Measurements from ENCODE around the gene HTR2B. TPM values are rescaled to one million over a fixed set of nuclear protein-coding genes. Genes with fewer than 3 reads are reported as not detected.

HTR2B gene
- not detected for total RNA-seq

- peaks cover 25% of the 10 kb centered on the region for H3K4me1 Mint-ChIP-seq (ENCODE audit: low read depth)
- ChIA-PET CTCF (no interaction called here), POLR2A (no interaction called here)
- intact Hi-C loops (cut with micrococcal nuclease) = no loop called here
- H3K9me3 Mint-ChIP-seq = no peaks in the 10 kb centered on the region
- H3K27me3 Mint-ChIP-seq = no peaks in the 10 kb centered on the region
- no peak within 1 kb of the TSS for H3K4me3 Mint-ChIP-seq
- no peaks in the 10 kb centered on the region for H3K36me3 Mint-ChIP-seq
- DNase-seq = peak; percentile 38
- H3K27ac Mint-ChIP-seq = no peak within 1 kb of the TSS
Measured at GRCh38 chr2:231124838-231125568, at the start of gene HTR2B. Gene HTR2B, minus strand, starts transcription at chr2:231125042. Its CDS starts 1,278 bp downstream, at chr2:231123764.

DNA sequence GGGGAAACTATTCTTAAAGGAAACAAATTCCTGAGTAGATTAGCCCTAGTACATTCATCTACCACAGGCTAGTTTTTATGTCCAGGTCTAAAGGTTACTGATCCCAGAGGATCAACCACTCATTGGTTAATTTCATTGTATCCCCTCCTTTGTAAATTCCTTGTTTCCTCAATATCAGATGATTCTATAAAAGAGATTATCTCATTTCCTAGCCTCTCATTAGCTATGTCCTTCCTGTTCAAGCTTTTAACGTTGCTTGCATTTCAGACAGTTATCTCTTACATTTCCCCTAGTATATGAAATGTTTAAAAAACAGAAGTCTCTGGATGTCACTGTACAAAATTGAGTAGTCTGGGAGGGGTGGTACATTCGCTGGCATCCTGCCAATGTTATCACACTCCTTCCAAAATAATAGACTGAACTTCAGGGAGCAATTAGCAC is 49.4 kb upstream of the HTR2B start:
- intact Hi-C loops (cut with micrococcal nuclease) = no loop called here
- Mint-ChIP-seq H3K4me3 (no peak overlapping the region), H3K36me3 (peaks cover 41% of the 10 kb centered on the region), H3K27me3 (no peaks in the 10 kb centered on the region), H3K27ac (no peak overlapping the region), H3K9me3 (no peaks in the 10 kb centered on the region), H3K4me1 (ENCODE audit: low read depth) (peaks cover 14% of the 10 kb centered on the region)
- DNase-seq = no peak
- ChIA-PET CTCF (no interaction called here), POLR2A (no interaction called here)

- Mint-ChIP-seq H3K27ac (no peak overlapping the region), H3K27me3 (no peaks in the 10 kb centered on the region), H3K9me3 (no peaks in the 10 kb centered on the region), H3K36me3 (peaks cover 54% of the 10 kb centered on the region), H3K4me3 (no peak overlapping the region), H3K4me1 (ENCODE audit: low read depth) (peaks cover 26% of the 10 kb centered on the region)
- no peak for DNase-seq
- ChIA-PET POLR2A (no interaction called here), CTCF (no interaction called here)
- intact Hi-C loops (cut with micrococcal nuclease) = no loop called here
Measured at GRCh38 chr2:231172025-231172424, 47.2 kb upstream of the HTR2B start.

- no peak for DNase-seq
- Mint-ChIP-seq H3K36me3 (peaks cover 59% of the 10 kb centered on the region), H3K9me3 (no peaks in the 10 kb centered on the region), H3K4me3 (no peak overlapping the region), H3K4me1 (ENCODE audit: low read depth) (peaks cover 29% of the 10 kb centered on the region), H3K27ac (no peak overlapping the region), H3K27me3 (no peaks in the 10 kb centered on the region)
- intact Hi-C loops (cut with micrococcal nuclease) = no loop called here
- ChIA-PET POLR2A (no interaction called here), CTCF (interaction anchor here (1.2 kb wide), 1 partner anchor 237 kb away, joined by 3 read pairs; no protein-coding TSS in a partner anchor)
Measured at GRCh38 chr2:231170055-231170454, 45.2 kb upstream of the HTR2B start.

- DNase-seq = no peak
- CTCF ChIA-PET = no interaction called here
- H3K4me1 Mint-ChIP-seq (ENCODE audit: low read depth) = peaks cover 29% of the 10 kb centered on the region
- H3K4me3 Mint-ChIP-seq = no peak overlapping the region
- intact Hi-C loops (cut with micrococcal nuclease) = no loop called here
- peaks cover 61% of the 10 kb centered on the region for H3K36me3 Mint-ChIP-seq
- POLR2A ChIA-PET = no interaction called here
- peak overlapping the region; percentile 19 for H3K27ac Mint-ChIP-seq
- H3K9me3 Mint-ChIP-seq = no peaks in the 10 kb centered on the region
- no peaks in the 10 kb centered on the region for H3K27me3 Mint-ChIP-seq
Measured at GRCh38 chr2:231169488-231169887, 44.6 kb upstream of the HTR2B start.

DNA sequence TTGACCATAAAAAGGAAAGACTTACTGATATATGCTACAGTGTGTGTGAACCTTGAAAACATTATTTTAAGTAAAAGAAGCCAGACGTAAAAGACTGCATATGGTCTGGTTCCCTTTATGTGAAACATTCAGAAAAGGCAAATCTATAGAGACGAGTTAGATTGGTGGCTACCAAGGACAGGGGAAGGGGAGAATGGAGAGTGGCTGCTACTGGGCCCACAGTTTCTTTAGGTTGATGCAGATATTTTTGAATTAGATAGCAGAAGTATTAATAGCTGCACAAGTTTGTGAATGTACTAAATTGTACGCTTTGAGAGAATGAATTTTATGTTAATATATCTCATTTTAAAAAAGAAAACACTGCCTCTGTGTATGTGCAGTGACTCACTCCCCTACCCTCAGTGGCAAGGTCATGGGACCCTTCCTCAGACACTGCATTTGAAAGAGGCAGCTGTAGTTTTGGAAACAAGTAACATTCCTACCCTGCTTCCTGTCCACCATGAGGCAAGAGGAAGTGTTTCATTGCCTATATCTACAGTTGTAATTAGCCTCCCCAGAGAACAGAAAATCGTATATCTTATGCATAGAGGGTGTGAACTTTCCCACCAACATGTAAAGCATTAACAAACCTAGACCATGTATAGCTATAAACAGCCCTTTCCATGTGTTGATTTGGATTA is 43.8 kb upstream of the HTR2B start:
- POLR2A ChIA-PET = no interaction called here
- no peak for DNase-seq
- Mint-ChIP-seq H3K4me1 (ENCODE audit: low read depth) (peaks cover 29% of the 10 kb centered on the region), H3K27ac (peak overlapping the region; percentile 53), H3K4me3 (no peak overlapping the region), H3K27me3 (no peaks in the 10 kb centered on the region), H3K36me3 (peaks cover 61% of the 10 kb centered on the region), H3K9me3 (no peaks in the 10 kb centered on the region)
- CTCF ChIA-PET = interaction anchor here (1.2 kb wide), 1 partner anchor 18 kb away, joined by 3 read pairs; no protein-coding TSS in a partner anchor
- intact Hi-C loops (cut with micrococcal nuclease) = no loop called here

GRCh38 chr2:231167745-231168459 is 43.1 kb upstream of the HTR2B start:
- ChIA-PET CTCF (interaction anchor here (1.0 to 1.2 kb wide), 2 partner anchors 17 to 64 kb away, joined by 3 to 4 read pairs; no protein-coding TSS in a partner anchor), POLR2A (no interaction called here)
- no peak overlapping the region for H3K4me3 Mint-ChIP-seq
- H3K27me3 Mint-ChIP-seq = no peaks in the 10 kb centered on the region
- peaks cover 29% of the 10 kb centered on the region for H3K4me1 Mint-ChIP-seq (ENCODE audit: low read depth)
- peak overlapping the region; percentile 53 for H3K27ac Mint-ChIP-seq
- DNase-seq = no peak
- no peaks in the 10 kb centered on the region for H3K9me3 Mint-ChIP-seq
- H3K36me3 Mint-ChIP-seq = peaks cover 63% of the 10 kb centered on the region
- intact Hi-C loops (cut with micrococcal nuclease) = no loop called here

- H3K27me3 Mint-ChIP-seq = no peaks in the 10 kb centered on the region
Measured at GRCh38 chr2:231163414-231164095, 38.7 kb upstream of the HTR2B start.

GRCh38 chr2:231163011-231163410 is 38.2 kb upstream of the HTR2B start:
- Mint-ChIP-seq H3K27me3 (no peaks in the 10 kb centered on the region), H3K36me3 (peaks cover 41% of the 10 kb centered on the region), H3K4me1 (ENCODE audit: low read depth) (peaks cover 36% of the 10 kb centered on the region), H3K27ac (no peak overlapping the region), H3K9me3 (no peaks in the 10 kb centered on the region), H3K4me3 (no peak overlapping the region)
- ChIA-PET CTCF (no interaction called here), POLR2A (no interaction called here)
- intact Hi-C loops (cut with micrococcal nuclease) = no loop called here
- DNase-seq = no peak

More at GRCh38 chr2:231163414-231164095, 38.7 kb upstream of the HTR2B start:
- Mint-ChIP-seq H3K27ac (no peak overlapping the region), H3K36me3 (peaks cover 43% of the 10 kb centered on the region), H3K9me3 (no peaks in the 10 kb centered on the region), H3K4me1 (ENCODE audit: low read depth) (peaks cover 41% of the 10 kb centered on the region), H3K4me3 (no peak overlapping the region)
- ChIA-PET POLR2A (no interaction called here), CTCF (no interaction called here)
- intact Hi-C loops (cut with micrococcal nuclease) = no loop called here
- DNase-seq = no peak

GRCh38 chr2:231161877-231162329 is 37.1 kb upstream of the HTR2B start:
- Mint-ChIP-seq H3K9me3 (no peaks in the 10 kb centered on the region), H3K36me3 (peaks cover 31% of the 10 kb centered on the region), H3K4me1 (ENCODE audit: low read depth) (peaks cover 25% of the 10 kb centered on the region), H3K4me3 (no peak overlapping the region), H3K27ac (peak overlapping the region; percentile 78), H3K27me3 (no peaks in the 10 kb centered on the region)
- no peak for DNase-seq
- ChIA-PET CTCF (no interaction called here), POLR2A (interaction anchor here (0.9 kb wide), 1 partner anchor 11 kb away, joined by 3 read pairs; no protein-coding TSS in a partner anchor)
- intact Hi-C loops (cut with micrococcal nuclease) = no loop called here

- CTCF ChIA-PET = interaction anchor here (1.2 kb wide), 1 partner anchor 291 kb away, joined by 3 read pairs; no protein-coding TSS in a partner anchor
- H3K9me3 Mint-ChIP-seq = no peaks in the 10 kb centered on the region
- H3K4me1 Mint-ChIP-seq (ENCODE audit: low read depth) = peaks cover 21% of the 10 kb centered on the region
- H3K4me3 Mint-ChIP-seq = no peak overlapping the region
- no peak for DNase-seq
- H3K27ac Mint-ChIP-seq = peak overlapping the region; percentile 78
- POLR2A ChIA-PET = interaction anchor here (0.9 kb wide), 1 partner anchor 10 kb away, joined by 3 read pairs; no protein-coding TSS in a partner anchor
- intact Hi-C loops (cut with micrococcal nuclease) = no loop called here
- H3K36me3 Mint-ChIP-seq = peaks cover 29% of the 10 kb centered on the region
- no peaks in the 10 kb centered on the region for H3K27me3 Mint-ChIP-seq
Measured at GRCh38 chr2:231161252-231161839, 36.5 kb upstream of the HTR2B start.

Measured in activated CD4-positive, alpha-beta memory T cell treated with anti-CD3 and anti-CD28 coated beads for 36 hours (primary cell).